Measurements from ENCODE around the gene WWC2.

GRCh38 chr4:183223053-183223452, 124.0 kb downstream of the WWC2 start:
- TF ChIP-seq CTCF (IDR thresholded peaks at IDR 0.05) (no peak), POLR2A (IDR thresholded peaks at IDR 0.05) (no peak)

Measured in Peyer's patch (tissue), 4 donors.